HG03103 (cell line): ENCODE results near the gene NKX2-1.
A peak's percentile ranks its signal among the peaks of the same experiment; 100 is the strongest.
"Not testable (repeated sequence)": the region's sequence is repeated elsewhere in the genome, so short reads cannot be mapped to it uniquely, and the experiment has no call there.

Experiments
- ATAC-seq: cut with Tn5 transposase; IDR thresholded peaks from one replicate; pipeline ENCODE4 v1.9.1; 2021; ENCODE audit warnings: low read depth; ENCODE audit not compliant: unreplicated experiment

NKX2-1 gene

DNA sequence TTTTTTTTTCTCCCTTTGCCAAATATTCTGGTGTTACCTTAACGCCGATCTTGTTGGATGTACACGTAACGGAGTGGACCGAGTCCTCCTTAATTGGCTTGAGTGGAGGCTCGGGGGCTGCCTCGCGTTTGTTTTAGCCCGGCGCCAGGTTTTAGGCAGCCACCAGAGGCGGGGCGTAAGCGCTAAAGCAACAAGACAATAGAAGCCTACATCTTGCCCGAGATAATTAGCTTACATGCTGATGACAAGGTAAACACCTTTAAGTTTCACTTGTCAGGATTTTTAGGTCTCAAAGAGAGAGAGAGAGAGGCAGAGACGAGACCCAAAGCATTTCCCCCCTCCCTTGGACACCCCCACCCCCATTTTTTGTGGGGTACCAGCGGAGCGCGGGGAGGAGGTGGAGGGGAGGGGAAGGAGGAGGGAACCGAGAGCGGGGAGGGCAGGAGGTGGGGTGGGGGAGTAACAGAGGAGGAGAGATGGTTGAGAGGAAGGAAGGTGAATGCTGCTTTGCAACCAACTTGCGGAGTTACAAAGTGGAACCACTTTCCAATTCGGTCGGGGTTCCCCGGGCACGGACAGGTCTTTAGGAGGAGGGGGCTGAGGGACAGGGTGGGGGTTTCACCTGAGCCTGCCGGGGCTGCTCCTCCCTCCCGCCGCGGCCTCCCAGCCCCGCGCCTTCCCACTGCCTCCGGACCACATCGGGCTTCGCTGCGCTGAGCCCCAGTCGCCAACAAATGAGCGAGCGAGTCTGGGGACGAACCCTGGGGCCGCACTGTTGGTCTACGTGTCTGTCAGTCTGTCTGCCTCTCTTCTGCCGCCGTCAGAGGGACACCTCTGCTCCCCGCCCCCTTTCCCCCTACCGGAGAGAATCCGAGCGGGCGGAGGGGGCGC lies at the start of gene NKX2-1:
TSS of gene NKX2-1 (minus strand) at position 802 of the 891 bp plus-strand sequence. CDS start at position 699, 103 bp downstream.
- ATAC-seq = no peak

DNA sequence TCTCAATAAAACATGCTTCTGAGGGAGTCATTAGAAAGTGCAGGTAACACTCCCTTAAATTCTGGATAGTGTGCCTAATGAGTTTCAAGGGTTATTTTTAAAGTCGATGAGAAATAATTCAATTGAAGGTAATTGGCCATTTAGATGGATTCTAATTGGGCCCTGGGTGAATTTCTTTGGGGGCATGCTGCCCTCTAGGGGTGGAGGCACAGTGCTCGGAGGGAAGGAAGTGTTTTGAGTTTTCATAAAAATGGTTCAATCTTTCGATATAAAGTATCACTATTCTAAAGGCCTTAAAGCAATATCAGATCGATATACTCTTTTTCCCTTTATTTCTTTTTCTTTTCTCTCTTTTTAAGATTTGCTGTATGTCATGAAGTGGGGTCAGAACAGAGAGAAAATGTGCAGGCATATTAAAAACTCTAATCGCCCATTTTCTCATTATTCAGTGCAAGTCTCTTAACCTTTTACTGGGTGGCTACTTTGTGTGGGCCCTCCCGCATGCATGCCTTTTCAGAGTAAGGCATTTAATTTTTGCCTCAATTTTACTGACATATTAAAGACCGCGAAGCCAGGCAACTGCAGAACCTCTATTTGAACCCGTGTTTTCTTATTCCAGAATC lies 36.9 kb upstream of the NKX2-1 start:
- no peak for ATAC-seq

DNA sequence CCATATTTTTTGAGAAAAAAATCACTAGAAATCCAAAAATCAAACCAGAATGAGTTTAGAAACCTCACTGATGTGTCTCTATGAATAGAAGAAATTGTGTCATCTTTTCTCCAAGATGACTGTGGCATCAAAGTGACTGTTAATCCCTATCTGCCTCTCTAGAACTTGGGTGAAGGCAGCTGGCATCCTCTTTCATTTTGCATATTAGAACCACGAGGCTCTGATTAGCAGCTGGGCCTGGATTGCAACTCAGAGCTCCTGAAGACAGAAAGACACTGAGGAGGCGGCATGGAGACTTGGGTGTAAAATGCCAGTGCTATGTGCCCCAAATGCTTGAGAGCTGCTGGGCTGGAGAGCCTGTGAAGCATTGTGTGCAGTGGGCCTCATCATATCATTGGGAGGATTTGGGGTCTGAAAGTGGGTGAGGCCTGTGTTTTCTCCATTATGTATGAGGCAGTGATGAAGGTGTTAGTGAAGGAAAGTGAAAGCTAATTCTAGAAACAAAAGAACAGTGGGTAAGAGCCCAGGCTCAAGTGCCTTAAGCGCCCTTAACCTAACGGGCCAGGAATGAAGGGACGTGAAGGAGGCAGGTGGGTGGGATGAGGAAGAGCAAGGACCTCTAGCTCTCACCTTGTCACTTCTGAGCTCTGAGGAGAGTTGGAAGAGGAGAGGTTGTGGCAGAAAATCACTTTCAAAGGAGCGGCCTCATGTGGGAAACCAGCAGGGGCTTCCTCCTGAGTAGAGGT lies 36.1 kb upstream of the NKX2-1 start:
- ATAC-seq = no peak

DNA sequence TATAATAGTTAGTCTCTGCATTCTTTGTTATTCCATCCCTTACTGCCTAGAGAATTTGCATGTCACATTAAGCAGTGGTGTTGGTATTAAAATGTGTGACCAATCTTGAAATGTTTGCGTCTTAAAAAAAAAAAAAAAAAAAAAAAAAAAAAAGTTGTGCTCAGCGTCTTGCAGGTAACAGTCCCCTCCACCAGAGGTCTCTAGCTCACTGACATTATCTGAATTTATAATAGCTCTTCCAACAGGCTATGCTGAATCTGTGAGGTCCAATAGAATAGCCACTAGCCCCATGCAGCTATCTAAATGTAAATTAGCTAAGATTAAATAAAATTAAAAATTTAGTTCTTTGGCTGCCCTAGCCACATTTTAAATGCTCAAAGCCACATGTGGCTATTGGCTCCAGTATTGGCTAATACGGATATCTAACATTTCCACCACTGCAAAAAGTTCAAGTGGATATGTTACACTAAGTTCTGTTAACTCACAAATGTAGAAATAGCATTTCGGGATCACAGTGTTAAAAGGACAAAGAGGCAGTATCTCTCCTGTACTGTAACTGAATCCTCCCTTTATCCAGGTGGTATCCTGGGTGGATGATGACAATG lies 33.7 kb upstream of the NKX2-1 start:
- ATAC-seq = peak; percentile 63

DNA sequence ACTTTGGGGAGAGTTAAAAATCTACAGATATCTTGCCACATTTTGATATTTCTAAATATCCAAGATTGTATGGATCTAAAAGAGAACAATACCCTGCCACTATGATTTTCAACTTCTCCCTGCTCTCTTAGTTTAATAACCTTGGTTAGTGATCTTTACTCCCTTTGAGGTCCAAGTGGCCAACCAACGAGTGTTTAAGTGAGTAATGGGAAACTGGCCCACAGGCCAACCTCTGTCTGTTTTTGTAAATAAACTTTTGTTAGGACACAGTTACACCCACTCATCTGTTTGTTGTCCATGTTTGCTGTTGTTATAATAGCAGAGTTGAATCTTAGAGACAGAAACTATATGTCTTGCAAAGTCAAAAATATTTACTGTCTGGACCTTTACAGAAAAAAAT lies 30.9 kb upstream of the NKX2-1 start:
- ATAC-seq = no peak

DNA sequence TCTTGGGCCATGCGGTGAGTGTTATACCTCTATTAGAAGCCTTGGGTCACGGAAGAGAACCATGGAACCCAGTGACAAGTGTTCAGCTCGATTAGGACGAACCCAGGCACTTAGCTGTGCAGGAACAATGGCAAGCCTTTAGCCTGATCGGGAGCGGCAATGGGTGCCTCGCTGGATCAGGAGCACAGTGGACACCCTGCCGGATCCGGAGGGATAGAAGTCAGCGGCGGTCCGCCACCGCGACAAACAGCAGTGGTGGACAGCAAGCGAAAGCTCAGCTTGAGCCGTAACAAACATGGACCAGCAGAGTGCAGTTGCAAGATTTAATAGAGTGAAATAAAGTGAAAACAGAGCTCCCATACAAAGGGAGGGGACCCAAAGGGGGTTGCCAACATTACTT lies 24.2 kb upstream of the NKX2-1 start:
- not testable (repeated sequence) for ATAC-seq

DNA sequence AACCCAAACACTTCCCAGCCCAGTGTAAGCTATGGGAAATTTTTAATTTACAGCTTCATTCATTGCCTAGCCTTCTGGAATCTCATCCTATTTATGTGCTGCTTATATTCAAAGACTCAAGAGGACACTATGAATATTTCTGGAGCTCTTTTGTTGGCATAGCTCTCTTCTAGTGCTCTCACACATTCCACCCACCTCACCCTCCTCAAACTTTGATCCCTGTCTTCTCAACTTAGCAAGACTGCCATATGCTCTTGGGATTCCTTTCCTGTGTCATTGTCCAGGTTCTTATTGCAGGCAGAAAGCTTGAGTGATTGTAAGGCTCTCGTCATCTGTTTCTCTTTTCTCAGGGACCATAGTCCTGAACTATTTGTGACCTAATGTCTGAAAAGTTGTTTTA lies 18.0 kb upstream of the NKX2-1 start:
- ATAC-seq = no peak

DNA sequence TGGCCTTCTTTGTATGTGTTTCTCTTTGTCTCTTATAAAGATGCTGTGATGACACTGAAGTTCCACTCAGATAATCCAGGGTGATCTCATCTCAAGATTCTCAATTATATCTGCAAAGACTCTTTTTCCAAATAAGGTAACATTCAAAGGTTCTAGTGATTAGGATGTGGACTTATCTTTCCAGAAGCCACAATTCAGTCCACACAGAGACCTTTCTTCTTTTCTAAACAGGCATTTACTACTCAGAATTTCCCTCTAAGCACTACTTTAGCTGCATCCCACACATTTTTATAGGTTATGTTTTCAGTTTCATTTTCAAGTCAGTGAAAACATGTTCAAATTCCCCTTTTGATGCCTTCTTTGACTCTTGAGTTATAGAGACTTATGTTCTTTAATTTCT lies 9.0 kb upstream of the NKX2-1 start:
- no peak for ATAC-seq

DNA sequence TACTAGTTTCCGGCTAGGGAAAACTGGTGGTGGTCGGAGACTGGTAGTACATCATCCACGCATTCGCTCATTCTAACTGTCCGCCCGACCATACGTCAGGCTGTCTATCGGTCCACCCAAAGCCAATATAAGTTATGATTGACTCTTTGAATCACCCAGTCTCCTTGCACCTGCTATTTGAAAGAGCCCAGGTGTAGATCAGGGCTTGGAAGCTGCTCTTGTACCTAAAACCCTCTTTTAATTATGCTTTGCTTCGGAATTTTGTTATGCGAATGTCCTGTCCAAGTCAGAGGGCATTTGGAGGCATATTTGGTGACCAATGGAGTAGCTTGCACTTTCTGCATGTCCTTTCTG lies 5.7 kb upstream of the NKX2-1 start:
- no peak for ATAC-seq

DNA sequence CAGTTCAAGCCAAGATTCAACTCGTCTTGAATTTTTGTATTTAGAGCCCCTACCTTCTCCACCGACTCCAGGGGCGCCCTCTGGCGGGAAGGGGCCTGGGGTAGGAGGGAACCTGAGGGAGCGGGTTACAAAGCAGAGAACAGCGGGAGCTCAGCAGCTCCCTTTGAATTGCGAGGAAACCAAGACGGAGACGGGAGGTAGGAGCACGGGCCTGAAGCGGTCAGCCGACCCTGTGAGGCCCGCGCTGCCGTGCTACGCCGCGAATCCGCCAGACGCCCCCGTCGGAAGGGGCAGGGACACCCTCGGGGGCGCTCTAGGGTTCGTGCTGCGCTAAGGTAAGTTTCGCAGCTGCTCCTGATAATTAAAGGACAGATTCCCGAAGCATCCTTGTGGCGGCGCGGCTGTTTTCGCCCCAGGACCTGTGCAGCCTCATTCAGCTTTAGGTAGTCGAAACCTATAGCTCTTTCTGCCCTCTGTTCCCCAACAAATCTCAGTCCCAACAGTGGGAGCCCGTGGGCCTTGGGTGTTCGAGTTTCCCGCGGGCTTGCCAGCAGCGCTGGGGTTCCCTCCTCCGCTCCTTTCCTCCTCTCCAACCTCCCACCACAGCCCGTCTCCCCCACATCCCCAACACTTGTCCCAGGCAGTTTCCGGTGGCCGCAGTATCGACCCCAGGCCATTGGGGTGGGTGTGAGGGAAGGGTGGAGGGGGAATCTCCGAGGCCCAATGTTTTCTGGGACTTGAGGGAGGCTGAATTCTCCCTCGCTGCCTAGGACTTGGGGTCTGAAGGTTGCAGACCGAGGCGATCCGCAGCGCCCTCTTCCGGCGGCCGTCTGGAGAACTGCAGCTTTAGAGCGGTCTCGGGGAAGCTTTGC lies 5.1 kb upstream of the NKX2-1 start:
- no peak for ATAC-seq

DNA sequence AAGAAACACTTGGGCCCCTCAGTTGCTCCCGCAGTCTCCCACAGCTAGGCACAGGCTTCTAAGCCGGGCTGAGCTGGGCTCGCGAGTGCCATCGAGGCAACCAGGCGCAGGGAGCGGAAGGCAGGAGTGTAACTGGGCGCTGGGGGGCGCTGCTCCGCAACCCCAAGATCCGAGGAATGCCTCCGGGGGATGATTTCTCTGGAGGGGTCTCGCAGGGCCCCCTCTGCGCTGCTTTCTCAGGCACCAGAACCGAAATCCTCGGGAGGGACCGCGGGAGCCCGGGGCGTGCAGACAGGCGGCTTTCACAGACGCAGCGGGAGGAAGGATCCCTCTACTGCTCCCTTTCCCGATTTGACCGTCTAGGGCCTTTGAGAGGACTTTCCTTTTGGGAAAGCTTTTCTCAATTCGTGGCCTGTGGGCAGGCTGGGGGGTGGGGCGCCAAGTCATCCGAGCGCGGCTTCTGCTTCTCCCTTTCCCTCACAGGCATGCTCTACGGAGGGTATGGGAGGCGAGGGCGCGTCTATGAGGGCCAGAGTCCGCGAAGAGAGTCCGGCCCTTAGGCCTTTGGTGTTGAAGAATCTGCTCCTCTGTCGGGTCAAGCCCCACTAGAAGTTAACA lies 4.3 kb upstream of the NKX2-1 start:
- no peak for ATAC-seq

DNA sequence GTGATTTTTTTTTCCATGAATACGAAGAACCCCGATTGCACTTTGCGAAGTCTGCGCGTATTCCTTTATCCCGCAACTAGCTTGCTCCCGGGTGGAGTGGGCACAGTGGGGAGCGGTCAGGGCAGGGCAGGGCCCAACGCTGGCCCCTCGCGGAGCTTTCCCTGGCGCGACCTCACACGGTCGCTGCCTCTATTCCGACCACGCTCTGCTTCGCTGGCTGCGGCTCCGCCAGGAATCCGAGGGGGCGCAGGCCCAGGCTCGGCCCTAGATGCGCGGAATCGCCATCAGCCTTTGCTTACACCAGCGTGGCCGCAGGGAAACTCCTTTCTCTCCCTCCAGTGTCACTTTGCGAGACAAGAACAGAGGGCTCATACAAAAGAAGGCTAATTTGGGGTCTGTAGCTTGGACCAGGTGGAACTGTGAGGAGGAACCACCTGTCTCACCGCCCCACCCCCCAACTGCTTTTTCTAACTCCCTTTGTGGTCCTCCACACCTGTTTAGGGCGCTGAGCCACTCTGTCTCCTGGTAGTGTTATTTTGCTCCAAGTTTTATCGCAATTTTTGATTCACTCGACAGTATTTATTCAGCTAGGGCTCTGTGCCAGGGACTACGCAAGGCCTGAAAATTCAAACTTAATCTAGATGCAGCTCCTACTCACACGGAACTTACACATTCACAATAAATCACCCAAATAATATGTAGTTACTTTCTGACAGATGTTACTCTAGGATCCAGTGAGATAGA lies 3.1 kb upstream of the NKX2-1 start:
- no peak for ATAC-seq

DNA sequence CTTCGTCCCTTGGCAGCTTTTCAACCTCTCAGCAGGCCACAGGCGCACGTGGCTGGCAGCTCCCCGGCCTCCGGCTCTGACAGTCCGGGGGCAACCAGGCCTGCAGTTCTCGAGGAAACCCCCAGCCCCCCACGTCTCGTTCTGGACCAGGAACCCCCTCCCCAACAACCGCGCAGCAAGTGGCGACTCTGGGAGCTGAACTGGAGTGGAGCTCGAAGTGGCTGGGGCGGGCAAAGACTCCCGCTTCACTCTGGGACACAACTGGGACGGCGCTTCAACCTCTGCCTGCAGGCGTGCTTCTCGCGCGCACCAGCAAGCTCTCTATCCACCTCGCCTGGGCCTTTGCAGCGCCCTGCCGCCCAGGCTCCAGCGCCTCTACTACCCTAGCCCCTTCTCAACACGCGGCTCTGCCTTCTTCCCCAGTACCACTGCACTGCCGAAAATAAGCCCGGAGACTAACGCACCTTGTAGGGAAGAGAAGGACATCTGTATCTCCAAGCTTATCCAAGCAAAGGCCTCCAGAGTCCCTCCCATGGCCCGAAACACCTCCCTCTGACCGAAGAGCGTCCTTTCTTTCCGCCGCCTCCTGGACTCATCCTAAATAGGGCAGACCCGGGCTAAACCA lies 2.4 kb upstream of the NKX2-1 start:
- ATAC-seq = no peak

DNA sequence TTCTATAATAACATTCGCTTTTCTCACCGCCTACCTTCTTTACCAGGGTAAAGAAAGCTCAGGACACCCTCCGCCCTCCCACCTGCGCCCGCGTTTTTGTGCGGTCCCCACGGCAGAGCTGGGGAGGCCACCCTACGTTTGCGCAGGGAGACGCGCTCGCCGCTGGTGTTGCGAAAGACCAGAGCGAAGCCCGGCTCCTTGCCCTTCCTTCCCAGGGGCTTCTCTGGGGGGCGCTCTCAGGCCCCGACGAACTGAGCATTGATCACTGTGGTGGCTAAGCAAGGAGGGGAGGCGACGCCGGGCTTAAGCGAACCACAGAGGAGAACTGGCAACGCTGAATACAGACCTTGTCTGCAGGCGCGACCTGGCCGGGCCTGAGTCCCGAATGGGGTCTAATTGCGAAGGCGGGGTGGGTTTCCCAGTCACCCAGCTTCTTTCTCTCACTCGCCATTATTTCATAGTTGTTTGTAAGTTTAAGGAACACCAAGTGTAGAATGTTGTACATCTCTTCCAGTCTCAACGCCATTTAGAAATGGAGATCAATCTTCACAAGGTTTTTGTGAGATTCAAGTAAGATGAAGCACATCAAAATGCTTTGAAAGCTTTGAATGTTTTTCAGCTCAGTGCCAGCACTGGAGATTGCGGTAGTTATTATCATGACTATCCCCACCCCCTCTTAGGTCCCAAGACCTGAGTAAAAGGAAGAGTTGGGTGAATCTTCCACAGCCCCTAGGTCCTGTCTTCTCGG lies 1.7 kb upstream of the NKX2-1 start:
- ATAC-seq = no peak

DNA sequence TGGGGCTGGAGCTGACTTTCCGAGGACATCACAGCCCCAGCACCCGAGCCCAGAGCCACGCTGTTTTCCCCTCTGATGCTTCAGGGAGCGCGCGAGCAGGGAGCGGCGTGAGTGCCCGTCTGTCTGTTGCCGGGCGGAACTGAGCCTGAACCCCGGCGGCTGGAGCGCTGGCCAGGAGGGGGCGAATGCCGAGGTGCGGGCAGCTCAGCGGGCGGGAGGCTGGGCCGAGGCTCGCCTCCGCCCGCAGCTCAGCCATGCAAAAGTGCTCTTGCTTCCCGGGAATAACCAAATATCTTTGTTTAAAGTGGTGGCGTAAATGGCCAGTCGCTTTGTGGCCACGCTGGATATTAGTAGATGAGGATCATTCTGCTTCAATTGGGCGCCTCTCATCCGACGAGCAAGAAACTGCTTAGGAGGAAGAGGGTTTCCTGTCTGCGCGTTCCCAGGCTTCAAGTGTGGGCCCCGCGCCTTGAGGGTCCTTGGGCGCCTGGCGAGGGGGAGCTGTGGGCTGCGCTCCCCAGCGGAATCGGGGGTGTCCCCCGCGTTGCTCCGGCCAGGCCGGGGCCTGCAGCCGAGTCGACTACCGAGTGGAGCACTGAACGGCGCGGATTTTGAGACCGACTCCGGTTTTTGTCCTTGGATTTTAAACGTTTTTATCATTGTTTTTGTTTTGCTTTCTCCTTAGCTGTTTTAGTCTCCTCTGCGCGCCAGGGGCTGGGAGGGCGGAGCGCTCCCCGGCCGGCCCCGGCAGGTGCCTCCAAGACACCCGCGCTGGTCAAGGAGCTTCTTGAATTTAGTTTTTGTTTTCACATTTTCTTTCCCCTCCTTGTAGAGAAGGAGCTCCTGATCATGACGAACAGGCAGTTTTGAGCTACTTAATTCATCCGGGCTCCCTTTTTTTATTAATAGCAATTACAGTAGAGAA lies 831 bp upstream of the NKX2-1 start:
- no peak for ATAC-seq

DNA sequence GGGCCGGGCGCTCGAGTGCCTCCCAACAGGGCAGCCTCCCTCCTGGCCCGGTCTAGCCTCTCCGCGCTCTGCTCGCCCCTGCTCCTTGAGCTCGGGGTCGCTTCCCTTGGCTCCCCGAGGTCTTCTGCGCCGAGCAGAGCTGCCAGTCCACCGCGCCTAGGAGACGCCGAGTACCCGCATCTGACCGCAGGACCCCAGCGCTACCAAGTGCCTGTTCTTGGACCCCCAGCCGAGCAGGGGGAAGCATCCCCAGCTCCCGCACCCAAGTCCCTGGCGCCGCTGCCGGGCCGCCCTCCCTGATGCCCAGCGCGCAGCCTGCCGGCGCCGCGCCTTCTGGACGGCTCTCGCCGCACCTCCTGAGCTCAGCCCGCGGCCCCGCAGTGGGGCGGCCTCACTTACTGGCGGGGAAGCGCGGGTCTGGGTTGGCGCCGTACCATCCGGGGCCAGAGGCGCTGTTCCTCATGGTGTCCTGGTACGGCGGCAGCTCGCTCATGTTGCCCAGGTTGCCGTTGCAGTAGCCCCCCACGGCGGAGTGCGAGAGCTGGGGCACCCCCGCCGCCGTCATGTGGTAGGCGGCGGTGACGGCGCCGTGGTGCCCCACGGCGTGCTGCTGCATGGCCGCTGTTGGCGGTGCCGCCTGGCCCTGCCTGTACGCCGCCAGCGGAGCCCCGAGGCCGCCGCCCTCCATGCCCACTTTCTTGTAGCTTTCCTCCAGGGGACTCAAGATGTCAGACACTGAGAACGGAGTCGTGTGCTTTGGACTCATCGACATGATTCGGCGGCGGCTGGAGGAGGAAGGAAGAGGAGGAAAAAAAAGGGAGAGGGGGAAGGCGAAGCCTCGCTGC lies 1.2 kb downstream of the NKX2-1 start:
- no peak for ATAC-seq
